Measurements from ENCODE around the gene SEC61B. TPM values are rescaled to one million over a fixed set of nuclear protein-coding genes. Genes with fewer than 3 reads are reported as not detected.

The SEC61B gene
- total RNA-seq, 2 donors from 2014 or later, result 67.7 to 126 TPM

- no peaks in the 10 kb centered on the region for H3K36me3 ChIP-seq
- no peak for TF ChIP-seq POLR2AphosphoS5 (IDR thresholded peaks at IDR 0.05)
- H3K27ac ChIP-seq, result no peak overlapping the region
- no peaks in the 10 kb centered on the region for H3K4me1 ChIP-seq (replicated peaks)
- DNase-seq (ENCODE audit: low spot score), result no peak
- H3K4me3 ChIP-seq, result no peak overlapping the region
- 85% methylated on average over 4 of the region's 4 CpGs for WGBS
- intact Hi-C loops (cut with DNase I), result loop anchor here (10.0 kb wide), 1 partner anchor 574 kb away; the partner anchor contains the start of gene NR4A3
- H3K9me3 ChIP-seq, result no peaks in the 10 kb centered on the region
- H3K27me3 ChIP-seq (replicated peaks; ENCODE audit: insufficient read depth), result no peaks in the 10 kb centered on the region
Measured at GRCh38 chr9:99251157-99251556, 29.1 kb downstream of the SEC61B start.

GRCh38 chr9:99253134-99253533, 31.1 kb downstream of the SEC61B start:
- WGBS, result 100% methylated on average over 2 of the region's 2 CpGs

GRCh38 chr9:99253772-99254431, 31.8 kb downstream of the SEC61B start:
- 80% methylated on average over 15 of the region's 15 CpGs for WGBS
- TF ChIP-seq POLR2A (IDR thresholded peaks at IDR 0.05), result no peak
- no peak for TF ChIP-seq POLR2AphosphoS5 (IDR thresholded peaks at IDR 0.05)
- no peak for TF ChIP-seq CTCF (IDR thresholded peaks at IDR 0.05)
- Histone ChIP-seq H3K9me3 (no peaks in the 10 kb centered on the region), H3K4me1 (replicated peaks) (no peaks in the 10 kb centered on the region), H3K27me3 (replicated peaks; ENCODE audit: insufficient read depth) (no peaks in the 10 kb centered on the region), H3K36me3 (no peaks in the 10 kb centered on the region), H3K4me3 (no peak overlapping the region), H3K27ac (no peak overlapping the region)
- no peak for DNase-seq (ENCODE audit: low spot score)
- intact Hi-C loops (cut with DNase I), result loop anchor here (10.0 kb wide), 1 partner anchor 571 kb away; the partner anchor contains the start of gene NR4A3

More at GRCh38 chr9:99253134-99253533, 31.1 kb downstream of the SEC61B start:
- no peaks in the 10 kb centered on the region for H3K9me3 ChIP-seq
- H3K4me3 ChIP-seq, result no peak overlapping the region
- H3K27ac ChIP-seq, result no peak overlapping the region
- DNase-seq (ENCODE audit: low spot score), result no peak
- TF ChIP-seq POLR2AphosphoS5 (IDR thresholded peaks at IDR 0.05), result no peak
- no peak for TF ChIP-seq POLR2A (IDR thresholded peaks at IDR 0.05)
- TF ChIP-seq CTCF (IDR thresholded peaks at IDR 0.05), result no peak
- H3K36me3 ChIP-seq, result no peaks in the 10 kb centered on the region
- intact Hi-C loops (cut with DNase I), result loop anchor here (10.0 kb wide), 1 partner anchor 572 kb away; the partner anchor contains the start of gene NR4A3
- no peaks in the 10 kb centered on the region for H3K4me1 ChIP-seq (replicated peaks)
- H3K27me3 ChIP-seq (replicated peaks; ENCODE audit: insufficient read depth), result no peaks in the 10 kb centered on the region

GRCh38 chr9:99255651-99256050, 33.6 kb downstream of the SEC61B start:
- H3K4me1 ChIP-seq (replicated peaks), result no peaks in the 10 kb centered on the region
- no peak for DNase-seq (ENCODE audit: low spot score)
- H3K9me3 ChIP-seq, result no peaks in the 10 kb centered on the region
- intact Hi-C loops (cut with DNase I), result loop anchor here (10.0 kb wide), 1 partner anchor 569 kb away; the partner anchor contains the start of gene NR4A3
- no peaks in the 10 kb centered on the region for H3K27me3 ChIP-seq (replicated peaks; ENCODE audit: insufficient read depth)
- WGBS, result 48% methylated on average over 1 of the region's 1 CpG
- H3K27ac ChIP-seq, result no peak overlapping the region
- TF ChIP-seq POLR2AphosphoS5 (IDR thresholded peaks at IDR 0.05), result no peak
- TF ChIP-seq POLR2A (IDR thresholded peaks at IDR 0.05), result no peak
- TF ChIP-seq CTCF (IDR thresholded peaks at IDR 0.05), result no peak
- H3K4me3 ChIP-seq, result no peak overlapping the region
- no peaks in the 10 kb centered on the region for H3K36me3 ChIP-seq

GRCh38 chr9:99257723-99258389, 35.8 kb downstream of the SEC61B start:
- Histone ChIP-seq H3K27me3 (replicated peaks; ENCODE audit: insufficient read depth) (no peaks in the 10 kb centered on the region), H3K27ac (no peak overlapping the region), H3K36me3 (no peaks in the 10 kb centered on the region), H3K9me3 (no peaks in the 10 kb centered on the region), H3K4me3 (no peak overlapping the region), H3K4me1 (replicated peaks) (no peaks in the 10 kb centered on the region)
- DNase-seq (ENCODE audit: low spot score), result no peak
- 95% methylated on average over 8 of the region's 8 CpGs for WGBS
- intact Hi-C loops (cut with DNase I), result loop anchor here (10.0 kb wide), 1 partner anchor 567 kb away; the partner anchor contains the start of gene NR4A3
- TF ChIP-seq CTCF (IDR thresholded peaks at IDR 0.05) (no peak), POLR2A (IDR thresholded peaks at IDR 0.05) (no peak), POLR2AphosphoS5 (IDR thresholded peaks at IDR 0.05) (no peak)
